Fibroblast of skin of right biceps (primary cell): ENCODE results near the gene GAB2.
"Not testable (repeated sequence)": the region's sequence is repeated elsewhere in the genome, so short reads cannot be mapped to it uniquely, and the experiment has no call there.

Source experiments
- DNase-seq: peaks from one replicate; pipeline ENCODE4 v3.0.0-alpha.2; 2013

The GAB2 gene

DNA sequence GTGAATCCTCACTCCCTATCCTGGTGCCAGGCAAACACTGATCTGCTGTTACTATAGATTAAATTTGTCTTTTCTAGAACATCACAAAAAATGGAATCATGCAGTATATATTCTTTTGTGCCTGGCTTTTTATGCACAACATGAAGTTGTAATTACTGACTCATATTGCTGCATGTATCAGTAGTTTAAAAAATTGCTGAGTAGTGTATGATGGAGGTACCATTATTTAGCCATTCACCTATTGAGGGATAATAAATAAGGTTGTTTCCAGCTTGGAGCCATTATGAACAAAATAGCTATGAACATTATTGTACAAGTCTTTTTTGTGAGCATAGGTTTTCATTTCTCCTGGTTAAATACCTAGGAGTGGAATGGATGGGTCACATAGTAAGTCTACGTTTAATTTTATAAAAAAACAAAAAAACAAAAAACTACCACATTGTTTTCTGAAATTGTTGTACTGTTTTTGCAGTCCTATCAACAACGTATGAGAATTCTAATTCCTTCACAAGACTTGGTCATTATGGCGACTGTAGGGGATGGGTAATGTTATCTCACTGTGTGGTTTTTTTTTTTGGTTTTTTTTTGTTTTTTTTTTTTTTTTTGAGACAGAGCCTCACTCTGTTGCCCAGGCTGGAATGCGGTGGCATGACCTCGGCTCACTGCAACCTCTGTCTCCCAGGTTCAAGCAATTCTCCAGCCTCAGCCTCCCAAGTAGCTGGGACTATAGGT lies 117.3 kb downstream of the GAB2 start:
- no peak for DNase-seq

DNA sequence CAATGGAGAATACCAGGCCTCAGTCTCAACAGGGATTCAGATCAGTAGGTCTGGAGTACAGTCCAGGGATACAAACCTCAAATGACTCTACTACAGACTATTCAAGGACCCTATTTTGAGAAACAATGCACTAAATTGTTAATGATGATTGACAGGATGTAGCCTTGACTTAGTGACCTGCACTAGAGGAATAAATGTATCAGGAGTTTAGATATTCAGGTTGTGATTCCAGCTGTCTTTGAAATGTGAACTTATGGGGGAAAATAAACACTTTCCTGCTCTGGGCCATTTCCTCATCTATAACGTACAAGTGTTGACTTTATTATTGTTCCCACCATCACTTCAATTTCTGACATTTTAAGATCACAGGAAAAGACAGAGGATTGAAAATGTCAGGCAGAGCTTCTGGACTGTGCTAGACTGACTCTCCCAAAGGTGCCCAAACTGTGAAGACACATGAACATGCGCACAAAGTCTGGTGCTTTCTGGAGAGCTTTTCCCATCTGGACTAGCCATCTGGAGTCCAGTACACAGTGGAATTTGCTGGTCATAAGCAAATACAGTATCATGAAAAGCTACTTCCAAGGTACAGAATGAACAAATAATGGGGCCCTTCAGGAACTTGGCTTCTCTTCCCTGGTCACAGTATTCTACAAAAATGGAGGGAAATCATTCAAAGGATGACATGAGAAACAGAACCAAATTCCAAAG lies 118.5 kb downstream of the GAB2 start:
- no peak for DNase-seq

DNA sequence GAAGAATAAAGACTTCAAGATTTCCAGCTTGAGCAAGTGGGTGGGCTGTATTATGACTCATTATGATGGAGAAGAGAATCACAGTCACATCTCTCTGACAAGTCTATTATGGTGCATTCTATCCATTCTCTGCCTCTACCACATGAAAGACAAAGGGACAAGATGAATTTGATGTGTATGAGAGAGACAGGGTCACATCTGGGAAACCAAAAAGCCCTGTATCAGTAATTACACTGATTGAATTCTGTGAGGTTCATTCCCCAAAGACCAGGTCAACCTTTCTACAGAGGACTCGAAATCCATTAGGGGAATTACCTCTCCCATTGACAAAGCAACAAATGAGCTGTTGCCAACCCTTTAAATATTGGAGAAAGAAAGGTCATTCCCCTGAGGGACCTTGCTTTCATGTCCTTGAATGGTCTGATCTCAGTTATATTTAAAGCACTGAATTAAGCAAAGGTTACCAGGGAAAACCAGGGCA lies 119.3 kb downstream of the GAB2 start:
- DNase-seq: peak; percentile 49

DNA sequence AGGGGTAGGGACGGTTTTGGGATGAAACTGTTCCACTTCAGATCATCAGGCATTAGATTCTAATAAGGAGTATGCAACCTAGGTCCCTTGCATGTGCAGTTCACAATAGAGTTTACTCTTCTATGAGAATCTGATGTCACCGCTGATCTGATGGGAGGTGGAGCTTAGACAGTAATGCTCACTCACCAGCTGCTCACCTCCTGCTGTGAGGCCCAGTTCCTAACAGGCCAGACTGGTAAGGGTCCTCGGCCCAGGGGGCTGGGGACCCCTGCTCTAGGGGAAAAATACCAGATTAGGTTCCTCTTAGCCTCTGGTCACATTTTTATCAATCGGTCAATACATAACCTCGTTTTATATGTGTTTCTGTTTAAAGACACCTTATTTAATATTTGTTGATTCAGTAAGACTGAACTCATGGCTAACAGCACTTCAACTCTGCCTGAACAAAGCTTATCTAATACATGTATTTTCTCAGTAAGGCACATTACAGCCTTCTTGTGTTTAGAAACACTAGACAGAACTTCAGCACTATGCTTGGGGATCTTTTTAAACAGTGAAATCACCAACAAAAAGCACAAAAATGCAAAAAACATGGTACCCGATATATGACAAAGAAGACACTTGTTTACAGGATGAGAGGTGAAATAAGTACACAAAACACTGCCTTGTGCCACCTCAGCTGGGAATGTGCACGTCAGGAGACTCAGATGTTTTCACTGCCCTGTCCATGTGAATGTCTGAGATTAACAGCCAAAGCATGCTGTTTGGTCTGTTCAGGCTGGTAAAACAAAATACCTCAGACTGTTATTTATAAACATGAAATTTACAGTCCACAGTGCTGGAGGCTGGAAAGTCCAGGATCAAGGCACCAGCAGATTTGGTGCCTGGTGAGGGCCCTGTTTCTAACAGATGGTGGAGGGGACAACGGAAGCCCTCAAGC lies 121.4 kb downstream of the GAB2 start:
- DNase-seq: no peak

DNA sequence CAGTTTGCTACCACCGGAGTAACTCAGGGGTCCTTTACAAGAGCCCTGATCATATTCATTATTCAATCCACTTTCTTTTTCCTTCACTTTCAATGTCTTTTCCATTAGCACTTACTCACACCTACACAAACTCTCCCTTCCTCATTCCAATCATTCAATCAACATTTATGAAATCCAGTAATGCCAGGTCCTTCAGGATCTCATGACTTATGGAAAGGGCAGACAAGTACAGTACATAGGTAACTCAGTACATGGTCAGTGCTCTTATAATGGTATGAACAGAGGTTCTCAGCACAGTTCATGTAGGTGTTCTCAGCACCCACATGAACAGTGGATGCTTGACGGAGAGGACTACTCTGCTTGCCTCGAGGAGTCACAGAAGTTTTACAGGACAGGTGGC lies 122.3 kb downstream of the GAB2 start:
- no peak for DNase-seq

DNA sequence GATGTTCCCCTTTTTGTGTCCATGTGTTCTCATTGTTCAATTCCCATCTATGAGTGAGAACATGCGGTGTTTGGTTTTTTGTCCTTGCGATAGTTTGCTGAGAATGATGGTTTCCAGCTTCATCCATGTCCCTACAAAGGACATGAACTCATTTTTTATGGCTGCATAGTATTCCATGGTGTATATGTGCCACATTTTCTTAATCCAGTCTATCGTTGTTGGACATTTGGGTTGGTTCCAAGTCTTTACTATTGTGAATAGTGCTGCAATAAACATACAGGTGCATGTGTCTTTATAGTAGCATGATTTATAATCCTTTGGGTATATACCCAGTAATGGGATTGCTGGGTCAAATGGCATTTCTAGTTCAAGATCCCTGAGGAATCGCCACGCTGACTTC lies 123.5 kb downstream of the GAB2 start:
- DNase-seq: not testable (repeated sequence)

DNA sequence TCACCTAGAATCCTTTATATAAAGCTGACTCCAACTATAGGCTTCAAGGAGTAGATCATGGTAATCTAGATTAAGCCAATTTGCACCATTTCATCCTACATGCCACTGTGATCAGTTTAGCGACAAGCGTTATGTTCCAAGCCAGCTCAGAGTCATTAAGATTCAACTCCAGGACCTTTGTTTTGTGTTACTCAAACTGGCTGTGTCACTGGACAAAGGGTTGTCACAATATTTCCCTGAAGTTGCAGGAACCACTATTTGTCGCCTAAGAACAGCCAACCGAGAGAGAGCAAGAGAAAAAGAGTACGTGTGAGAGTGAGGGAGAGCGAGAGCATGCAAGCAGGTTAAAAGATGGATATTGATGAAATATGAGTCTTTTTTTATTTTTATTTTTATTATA lies 124.1 kb downstream of the GAB2 start:
- no peak for DNase-seq

DNA sequence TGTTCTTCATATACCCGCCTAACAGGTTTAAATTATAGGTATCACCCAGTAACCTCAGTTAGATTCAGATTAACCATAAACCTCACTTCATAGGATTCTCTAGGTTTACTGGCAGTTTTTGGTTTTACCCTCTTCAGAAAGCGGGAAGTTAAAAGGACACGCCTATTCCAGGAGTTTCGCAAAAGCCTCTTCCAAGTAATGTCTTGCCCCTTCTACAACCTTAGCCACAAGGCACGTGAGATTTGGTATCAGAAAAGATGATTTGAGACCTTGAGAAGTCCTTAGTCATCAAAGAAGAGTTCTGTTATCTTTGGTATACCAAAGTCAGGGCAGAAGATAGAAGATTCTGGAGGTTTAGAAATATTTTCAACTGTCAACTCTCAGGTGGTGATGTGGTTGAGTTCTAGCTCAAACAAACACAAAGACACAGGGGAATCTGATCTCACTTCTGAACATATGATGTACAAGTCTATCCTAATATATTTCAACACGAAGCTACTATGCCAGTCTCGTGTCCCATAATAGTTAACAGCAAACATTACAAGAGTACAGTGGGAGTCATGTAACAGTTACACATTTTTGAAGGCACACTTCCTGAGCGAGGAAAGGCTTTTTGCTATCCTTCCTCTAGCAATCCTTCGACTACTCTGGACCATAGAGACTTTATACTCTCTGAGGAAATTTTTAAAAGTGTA lies 125.4 kb downstream of the GAB2 start:
- DNase-seq: no peak

DNA sequence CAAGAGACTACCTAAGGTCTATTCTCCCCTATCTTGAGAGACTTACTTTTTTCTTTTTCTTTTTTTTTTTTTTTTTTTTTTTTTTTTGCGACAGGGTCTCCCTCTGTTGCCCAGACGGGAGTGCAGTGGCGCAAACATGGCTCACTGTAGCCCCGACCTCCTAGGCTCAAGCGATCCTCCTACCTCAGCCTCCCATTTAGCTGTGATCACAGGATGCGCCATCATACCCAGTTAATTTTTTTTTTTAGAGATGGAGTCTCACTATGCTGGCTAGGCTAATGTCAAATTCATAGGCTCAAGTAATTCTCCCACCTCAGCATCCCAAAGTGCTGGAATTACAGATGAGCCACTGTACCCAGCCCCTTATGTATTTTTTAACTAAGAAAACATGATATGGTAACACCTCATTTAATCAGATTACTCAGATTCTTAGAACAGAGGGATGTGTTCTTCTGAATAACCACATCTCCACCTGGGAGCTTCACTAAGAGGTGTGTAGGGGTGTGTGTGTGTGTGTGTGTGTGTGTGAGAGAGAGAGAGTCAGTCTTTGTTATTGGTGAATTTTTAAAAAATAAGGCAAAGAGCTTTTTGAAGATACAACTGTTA lies 126.0 kb downstream of the GAB2 start:
- DNase-seq: no peak

DNA sequence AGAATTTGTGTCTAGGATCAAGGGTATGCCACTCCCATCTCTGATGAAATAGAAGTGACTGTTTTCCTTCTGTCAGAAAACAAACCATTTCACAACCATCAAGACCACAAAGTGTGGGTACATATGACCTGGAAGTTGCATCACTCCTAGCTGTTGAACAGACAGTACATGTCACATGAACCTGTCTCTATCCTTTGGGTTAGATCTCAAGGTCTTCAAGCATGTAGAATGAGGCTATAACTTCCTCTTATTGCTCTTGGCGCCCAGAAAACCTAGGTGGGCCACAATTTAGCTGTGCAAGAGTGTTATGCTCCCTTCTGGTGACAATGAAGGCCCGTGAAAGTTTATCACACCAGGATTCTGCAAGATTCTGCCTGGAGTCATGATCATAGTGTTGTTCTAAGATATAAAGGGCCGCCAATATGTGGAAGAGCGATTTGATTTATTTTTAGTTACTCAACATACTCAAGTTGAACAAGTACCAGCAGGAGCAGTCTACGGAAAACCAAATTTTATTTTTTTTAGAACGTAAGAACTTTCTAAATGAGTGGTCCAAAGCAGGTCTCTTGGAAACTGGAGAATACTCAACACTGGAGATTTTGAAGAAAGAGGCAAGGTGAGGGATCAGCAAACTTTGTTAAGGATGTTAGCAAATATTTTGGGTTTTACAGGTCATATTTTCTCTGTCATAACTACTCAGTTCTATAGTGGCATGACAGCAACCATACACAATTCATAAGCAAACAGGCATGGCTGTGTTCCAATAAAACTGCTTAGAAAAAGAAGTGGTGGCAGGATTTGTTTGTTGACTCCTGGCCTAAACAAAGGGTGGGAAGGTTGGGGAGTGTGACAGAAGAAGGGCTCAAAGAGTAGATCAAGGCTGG lies 127.1 kb downstream of the GAB2 start:
- DNase-seq: peak; percentile 43

DNA sequence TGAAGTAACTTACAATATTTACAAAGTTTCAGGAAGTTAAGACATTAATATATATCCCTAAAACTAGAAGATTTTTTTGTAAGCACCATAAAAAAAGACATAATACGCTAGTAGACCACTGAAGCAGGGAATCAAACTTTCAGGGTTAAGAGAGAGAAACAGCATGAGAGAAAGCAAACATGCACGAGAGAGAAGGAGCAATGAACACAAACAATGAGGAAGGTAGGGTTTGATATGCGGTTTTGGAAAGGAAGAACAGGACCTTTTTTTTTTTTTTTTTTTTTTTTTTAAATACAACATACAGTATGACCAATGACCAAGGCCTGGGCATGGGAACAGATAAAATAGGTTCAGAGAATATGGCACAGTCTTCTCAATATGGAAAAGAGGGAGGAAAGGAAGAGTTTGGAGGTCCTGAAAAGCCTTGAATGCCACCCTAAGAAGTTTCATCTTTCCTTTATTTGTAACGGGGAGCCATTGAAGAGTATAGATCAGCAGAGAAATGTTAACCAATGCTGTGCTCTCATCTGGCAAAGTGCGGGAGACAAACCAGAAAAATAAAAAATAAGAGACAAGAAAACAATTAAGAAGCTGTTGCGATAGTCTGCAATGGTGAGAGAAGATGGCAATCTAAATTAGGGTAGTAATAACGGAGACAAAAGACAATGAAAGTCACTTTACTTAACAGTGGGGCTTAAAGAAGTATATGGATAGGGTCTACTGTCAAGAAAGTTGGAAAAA lies 127.9 kb downstream of the GAB2 start:
- no peak for DNase-seq

DNA sequence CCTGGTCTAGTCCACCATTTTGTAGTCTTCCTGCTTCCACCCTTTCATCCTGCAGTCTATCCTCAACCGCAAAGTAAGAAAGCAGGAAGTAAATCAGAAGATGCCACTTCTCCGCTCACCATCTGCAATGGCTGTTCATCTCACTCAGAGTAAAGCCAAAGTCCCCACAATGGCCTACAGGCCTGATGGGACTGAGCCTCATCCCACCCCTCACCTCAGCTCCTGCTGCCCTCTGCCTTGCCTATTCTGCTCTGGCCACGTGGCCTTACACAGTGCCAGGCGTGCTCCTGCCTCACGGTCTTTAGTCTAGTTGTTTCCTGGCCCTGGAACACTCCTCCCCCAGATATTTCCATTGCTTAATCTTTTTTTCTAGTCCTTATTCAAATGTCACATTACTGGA lies 133.4 kb downstream of the GAB2 start:
- DNase-seq: no peak

DNA sequence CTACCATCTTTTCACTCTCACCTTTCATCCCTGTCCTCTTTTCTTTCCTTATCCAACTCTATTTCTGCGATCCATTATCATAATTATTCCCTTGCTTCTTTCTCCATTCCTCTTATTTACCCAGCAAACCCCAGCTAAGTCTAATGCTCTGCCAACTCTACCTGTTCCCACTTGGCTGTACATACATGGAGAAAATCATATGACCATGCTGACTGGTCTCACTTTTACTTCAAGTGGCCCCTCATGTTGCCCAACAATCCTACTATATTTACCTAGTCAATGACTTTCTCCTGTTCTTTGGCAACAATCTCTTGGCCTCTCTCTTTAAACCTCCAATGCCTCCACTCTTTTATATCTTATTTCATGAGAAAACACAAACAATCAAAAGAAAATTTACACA lies 134.8 kb downstream of the GAB2 start:
- DNase-seq: no peak

DNA sequence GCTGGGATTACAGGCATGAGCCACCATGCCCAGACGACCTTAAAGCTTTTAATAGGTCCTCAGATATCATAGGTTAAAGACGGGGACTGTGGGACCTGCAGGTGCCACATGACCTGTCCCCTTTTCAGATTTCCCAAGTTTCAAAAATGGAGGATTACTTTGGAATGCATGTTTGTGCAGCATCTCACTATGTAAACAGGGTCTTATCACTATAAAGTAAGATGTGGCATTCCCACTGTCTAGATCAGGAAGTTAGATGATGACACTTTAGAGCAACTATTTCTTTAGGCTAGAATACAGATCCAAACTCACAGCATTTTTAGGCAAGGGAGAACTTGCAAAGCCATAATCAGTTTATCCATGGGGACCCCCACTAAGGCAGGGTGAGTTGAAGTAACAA lies 136.1 kb downstream of the GAB2 start:
- DNase-seq: peak; percentile 14

DNA sequence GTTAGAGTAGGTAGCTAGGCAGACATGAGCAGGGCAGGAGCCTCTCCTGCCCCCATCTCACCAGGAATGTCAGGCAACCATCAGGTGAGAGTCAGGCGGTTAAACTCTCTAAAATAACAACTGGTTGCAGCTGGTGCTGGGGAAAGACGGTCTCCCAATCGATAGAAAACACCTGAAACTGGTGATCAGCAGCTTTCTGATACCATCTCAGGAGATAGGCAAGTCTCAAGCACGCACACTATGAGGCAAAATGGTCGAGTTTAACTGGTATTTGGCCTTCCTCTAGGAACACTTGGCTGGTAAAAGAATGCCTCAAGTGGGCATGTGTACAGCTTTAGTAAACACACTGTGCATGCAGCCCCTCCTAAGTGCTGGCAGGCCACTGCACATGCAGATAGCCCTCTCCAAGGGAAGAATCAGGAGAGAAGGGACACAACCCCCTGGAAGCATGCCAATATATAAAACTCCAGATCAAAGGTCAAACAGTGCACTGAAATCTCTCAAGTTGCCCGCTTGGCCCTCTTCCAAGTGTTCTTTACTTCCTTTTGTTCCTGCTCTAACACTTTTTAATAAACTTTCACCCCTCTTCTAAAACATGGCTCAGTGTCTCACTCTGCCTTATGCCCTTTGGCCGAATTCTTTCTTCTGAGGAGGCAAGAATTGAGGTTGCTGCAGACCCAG lies 140.2 kb downstream of the GAB2 start:
- no peak for DNase-seq

DNA sequence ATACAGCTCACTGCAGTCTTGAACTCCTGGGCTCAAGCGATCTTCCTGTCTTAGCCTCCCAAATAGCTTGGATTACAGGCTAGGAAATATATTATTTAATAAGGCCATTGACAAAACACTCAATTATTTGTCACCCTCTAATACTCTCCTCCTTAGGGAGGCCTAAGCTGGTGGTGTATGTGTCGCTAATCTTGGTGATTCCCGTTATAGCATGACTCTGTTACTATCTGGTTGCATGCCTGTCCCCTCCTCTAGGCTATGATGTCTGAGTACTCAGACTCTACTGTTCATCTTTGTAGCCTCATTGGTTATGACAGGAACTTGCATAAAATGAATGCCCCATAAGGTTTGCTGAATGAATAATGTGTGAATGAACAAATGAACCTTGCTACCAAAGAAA lies 141.3 kb downstream of the GAB2 start:
- DNase-seq: no peak

DNA sequence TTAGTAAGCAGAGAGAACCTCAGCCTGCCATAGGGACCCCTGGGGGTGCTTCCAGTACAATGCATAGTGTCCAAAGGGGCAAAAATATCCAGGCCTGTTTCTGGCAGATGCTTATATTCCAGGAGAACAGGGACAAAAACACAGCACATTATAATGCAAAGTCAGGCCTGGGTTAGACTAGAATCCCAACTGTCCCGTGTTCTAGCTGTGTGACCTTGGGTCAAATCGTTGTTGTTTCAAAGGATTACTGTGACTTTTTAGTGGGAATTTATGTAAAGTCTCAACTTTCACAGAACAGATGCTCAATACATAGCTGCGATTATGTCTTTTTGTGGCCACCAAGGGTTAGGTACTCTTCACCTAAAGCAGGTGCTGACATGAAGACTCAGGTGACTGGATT lies 142.9 kb downstream of the GAB2 start:
- DNase-seq: no peak

DNA sequence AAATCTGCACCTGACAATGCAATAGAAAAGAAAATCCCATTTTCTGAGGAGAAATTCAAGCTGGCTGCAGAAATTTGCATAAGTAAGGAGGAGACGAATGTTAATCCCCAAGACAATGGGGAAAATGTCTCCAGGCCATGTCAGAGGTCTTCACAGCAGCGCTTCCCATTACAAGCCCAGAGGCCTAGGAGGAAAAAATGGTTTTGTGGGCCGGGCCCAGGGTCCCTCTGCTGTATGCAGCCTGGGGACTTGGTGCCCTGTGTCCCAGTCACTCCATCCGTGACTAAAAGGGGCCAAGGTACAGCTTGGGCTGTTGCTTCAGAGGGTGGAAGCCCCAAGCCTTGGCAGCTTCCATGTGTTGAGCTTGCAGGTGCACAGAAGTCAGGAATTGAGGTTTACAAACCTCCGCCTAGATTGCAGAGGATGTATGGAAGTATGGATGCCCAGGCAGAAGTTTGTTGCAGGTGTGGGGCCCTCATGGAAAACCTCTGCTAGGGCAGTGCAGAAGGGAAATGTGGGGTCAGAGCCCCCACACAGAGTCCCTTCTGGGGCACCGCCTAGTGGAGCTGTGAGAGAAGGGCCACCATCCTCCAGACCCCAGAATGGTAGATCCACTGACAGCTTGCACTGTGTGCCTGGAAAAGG lies 144.9 kb downstream of the GAB2 start:
- DNase-seq: not testable (repeated sequence)

DNA sequence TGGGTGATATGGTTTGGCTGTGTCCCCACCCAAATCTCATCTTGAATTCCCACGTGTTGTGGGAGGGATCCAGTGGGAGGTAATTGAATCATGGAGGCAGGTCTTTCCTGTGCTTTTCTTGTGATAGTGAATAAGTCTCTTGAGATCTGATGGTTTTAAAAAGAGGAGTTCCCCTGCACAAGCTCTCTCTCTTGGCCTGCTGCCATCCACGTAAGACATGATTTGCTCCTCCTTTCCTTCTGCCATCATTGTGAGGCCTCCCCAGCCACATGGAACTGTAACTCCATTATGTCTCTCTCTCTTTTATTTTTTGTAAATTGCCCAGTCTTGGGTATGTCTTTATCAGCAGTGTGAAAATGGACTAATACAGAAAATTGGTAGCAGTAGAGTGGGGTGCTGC lies 145.8 kb downstream of the GAB2 start:
- not testable (repeated sequence) for DNase-seq
